ENCODE results near the gene RYR3.

DNA sequence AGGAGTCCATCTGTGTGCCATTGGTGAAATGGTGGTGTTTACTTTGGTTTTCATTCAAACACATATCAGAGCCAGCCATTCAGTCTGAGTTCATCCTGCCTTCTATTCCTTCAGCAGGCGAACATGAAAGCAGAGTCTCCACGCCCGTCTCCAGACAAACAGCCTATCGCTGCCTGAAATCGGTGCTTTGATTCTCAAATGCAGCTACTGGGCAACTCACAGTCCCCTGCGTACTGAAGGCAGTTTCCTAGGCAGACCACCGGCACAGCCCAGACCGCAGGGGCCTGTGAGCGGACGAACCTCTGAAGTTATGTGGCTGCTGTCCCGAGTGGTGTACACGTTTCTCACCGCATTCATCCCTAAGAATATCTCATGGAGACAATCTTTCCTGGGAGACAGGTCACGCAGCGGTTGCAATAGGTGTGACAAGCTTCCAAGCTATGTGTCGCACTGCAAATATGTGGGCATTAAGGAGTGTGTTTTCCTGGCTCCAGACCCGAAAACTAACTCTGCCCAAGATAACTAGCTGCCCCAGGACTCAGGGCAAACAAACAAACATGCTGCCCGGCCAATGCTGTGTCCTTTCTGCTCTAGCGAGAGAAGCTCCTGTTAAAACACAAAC is 16.9 kb upstream of the RYR3 start:
- TF ChIP-seq POLR2A (IDR thresholded peaks at IDR 0.05; ENCODE audit: low read length) (no peak), GATA1 (IDR thresholded peaks at IDR 0.05; ENCODE audit: low read depth, low read length) (no peak)
